NK-92 treated with Interleukin-12 subunit alpha and Interleukin-12 subunit beta, amount 100 ng/mL, for 24 hours (cell line): ENCODE measurements around the gene CYP4F3.
"Not testable (repeated sequence)": the region's sequence is repeated elsewhere in the genome, so short reads cannot be mapped to it uniquely, and the experiment has no call there.

Experiments used
- DNase-seq: peaks from one replicate; lab custom pipeline; 2025; lab: John Stamatoyannopoulos, UW

The CYP4F3 gene

DNA sequence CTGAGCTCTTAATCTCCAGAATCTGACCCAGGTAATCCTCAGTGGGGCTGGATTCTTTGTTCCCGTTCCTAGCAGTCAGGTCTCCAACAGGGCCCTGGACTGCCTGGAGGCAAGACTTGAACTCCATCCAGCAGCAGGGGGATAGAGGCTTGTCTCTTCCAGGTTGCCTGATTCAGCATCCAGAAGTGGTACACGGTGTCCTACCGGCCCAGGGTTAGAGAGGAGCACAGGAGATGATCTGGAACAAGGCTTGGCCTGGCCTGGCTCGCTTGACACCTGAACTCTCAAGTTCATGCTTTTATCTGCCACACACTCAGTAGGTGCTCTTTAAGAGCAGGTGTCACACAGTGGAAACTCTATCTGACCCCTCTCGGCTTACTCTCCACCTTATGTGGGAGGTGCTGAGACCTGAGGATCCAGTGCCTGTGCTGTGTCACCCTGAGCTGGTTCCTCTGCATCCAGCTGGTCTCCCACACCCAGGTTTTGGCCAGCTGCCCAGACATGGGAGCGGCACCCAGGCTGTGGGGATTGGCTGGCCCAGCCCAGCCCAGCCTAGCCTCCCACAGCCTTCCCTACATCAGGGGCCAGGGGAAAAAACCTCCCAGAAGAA, at the start of gene CYP4F3:
TSS of gene CYP4F3 (plus strand) at position 604 of the 610 bp plus-strand sequence. CDS start 519 bp downstream, outside the sequence.
- no peak for DNase-seq

GRCh38 chr19:15591796-15592195, 48.9 kb upstream of the CYP4F3 start:
- DNase-seq, result no peak

DNA sequence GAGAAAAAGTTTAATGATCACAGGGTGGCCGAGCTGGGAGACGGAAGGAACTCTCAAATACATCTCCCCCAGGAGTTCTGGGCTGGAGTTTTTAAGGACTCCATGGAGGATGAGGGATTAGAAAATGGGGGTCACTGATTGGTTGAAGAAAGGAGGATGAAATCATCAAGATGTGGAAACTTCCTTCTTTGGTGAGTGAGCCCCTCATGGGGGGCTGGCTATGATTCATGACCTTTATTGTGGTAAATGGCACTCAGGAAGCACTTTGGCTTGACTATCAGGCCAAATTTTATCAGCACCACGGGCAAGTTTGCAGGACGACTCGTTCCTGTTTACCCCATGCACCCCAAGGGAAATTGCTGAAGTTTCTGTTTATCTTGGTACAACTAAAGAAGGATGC, 48.2 kb upstream of the CYP4F3 start:
- not testable (repeated sequence) for DNase-seq

DNA sequence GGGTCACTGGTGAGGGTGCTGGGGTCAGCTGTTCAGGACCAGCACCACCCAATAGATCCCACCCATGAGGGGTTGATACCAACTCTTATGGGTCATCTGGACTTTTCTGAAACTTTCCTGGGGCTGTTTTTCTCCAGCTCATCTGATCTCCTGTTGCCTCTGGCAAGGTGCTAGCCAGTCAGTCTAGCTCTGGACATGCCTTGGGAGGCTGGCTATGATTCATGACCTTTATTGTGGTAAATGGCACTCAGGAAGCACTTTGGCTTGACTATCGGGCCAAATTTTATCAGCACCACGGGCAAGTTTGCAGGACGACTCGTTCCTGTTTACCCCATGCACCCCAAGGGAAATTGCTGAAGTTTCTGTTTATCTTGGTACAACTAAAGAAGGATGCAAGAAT, 46.9 kb upstream of the CYP4F3 start:
- DNase-seq, result not testable (repeated sequence)

- DNase-seq, result no peak
Observed at GRCh38 chr19:15595069-15595468, 45.6 kb upstream of the CYP4F3 start.

GRCh38 chr19:15607978-15608925, 32.4 kb upstream of the CYP4F3 start:
- not testable (repeated sequence) for DNase-seq

- no peak for DNase-seq
Observed at GRCh38 chr19:15609261-15609660, 31.4 kb upstream of the CYP4F3 start.

DNA sequence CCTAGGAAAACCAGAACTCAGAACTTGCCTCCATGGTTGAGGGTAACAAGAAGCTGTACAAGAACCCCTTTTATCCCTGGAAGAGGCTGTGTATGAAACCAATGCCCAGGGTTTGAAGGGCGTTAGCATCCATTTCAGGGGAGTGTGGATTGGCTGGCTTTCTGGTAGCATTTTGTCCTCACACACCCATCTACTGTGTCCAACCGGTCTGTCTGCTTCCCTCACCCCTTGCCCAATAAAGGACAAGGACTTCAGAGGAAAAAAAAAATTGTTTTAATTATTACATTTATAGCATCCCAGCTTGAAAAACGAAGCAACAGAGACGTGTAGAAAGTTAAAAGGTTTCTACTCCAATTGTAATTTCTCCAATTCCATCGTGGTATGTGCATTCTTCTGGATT, 28.4 kb upstream of the CYP4F3 start:
- DNase-seq, result no peak

- DNase-seq, result no peak
Observed at GRCh38 chr19:15613338-15613737, 27.4 kb upstream of the CYP4F3 start.

DNA sequence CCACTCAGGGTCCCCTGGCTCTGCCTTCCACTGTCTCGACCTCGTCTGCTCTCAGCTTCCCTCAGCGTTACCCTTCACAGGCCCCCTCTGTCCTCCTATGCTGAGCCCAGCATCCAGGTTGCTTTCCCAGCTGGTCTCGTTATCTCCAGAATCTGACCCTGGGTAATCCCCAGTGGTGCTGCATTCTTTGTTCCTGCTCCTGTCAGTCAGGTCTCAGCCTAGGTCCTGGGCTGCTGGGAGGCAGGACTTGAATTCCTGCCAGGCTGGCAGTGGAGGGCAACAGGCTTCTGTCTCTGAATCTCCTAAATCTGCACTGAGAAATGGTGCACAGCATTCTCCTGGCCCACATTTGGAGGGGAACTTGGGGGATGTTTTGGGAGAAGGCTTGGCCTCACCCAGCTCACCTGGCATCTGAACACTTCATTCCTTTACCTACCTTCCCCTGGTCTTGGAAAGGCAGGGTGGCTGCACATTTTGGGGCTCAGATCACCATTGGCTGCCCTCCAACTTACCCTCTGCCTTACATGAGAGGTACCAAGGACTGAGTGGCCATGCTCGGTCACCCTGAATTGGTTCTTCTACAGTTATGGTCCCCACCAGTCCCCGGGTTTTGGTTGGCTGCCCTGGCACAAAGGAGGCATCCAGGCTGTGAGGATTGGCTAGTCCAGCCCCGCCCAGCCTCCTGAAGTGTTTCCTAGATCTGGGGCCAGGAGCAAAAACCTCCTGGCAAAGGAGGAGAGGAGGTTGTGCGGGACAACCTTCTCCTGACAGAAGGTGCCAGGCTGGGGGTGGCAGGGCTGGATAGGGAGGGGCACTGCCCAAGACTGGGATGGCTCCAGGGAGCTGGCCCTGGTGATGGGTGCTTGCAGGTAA, 26.0 kb upstream of the CYP4F3 start, which contains the start of gene CYP4F8:
TSS of gene CYP4F8 (plus strand) at position 712 of the 873 bp plus-strand sequence. CDS start 399 bp downstream, outside the sequence.
- DNase-seq, result no peak

DNA sequence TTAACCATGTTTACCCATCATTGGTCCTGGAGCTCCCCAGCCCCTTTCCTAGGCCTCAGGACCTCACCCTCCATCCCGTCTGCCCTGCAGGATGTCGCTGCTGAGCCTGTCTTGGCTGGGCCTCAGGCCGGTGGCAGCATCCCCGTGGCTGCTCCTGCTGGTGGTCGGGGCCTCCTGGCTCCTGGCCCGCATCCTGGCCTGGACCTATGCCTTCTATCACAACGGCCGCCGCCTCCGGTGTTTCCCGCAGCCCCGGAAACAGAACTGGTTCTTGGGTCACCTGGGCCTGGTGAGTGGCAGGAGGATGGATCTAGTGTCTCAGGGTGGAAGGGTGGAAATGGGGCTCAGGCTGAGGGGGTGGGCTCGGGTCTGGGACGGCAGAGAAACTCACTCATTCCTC, 25.2 kb upstream of the CYP4F3 start:
- no peak for DNase-seq

DNA sequence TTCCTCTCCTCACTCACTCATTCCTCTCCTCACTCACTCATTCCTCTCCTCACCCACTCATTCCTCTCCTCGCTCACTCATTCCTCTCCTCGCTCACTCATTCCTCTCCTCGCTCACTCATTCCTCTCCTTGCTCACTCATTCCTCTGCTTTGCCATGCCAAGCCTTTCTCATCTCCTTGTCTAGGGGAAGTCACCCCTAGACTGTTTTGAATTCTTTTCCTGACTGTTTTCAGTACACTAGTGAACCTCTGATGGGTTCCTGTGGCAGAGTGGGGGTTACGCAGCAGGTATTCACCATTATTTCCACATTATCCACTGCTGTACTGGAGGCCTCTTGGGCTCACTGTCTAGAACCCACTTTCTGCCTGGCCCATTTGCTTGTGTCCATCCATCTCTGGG, 24.5 kb upstream of the CYP4F3 start:
- no peak for DNase-seq

GRCh38 chr19:15616627-15617270, 23.9 kb upstream of the CYP4F3 start:
- no peak for DNase-seq

- DNase-seq, result no peak
Observed at GRCh38 chr19:15618321-15618720, 22.4 kb upstream of the CYP4F3 start.

GRCh38 chr19:15621801-15622200, 18.9 kb upstream of the CYP4F3 start:
- DNase-seq, result no peak

GRCh38 chr19:15622991-15623390, 17.7 kb upstream of the CYP4F3 start:
- DNase-seq, result no peak

DNA sequence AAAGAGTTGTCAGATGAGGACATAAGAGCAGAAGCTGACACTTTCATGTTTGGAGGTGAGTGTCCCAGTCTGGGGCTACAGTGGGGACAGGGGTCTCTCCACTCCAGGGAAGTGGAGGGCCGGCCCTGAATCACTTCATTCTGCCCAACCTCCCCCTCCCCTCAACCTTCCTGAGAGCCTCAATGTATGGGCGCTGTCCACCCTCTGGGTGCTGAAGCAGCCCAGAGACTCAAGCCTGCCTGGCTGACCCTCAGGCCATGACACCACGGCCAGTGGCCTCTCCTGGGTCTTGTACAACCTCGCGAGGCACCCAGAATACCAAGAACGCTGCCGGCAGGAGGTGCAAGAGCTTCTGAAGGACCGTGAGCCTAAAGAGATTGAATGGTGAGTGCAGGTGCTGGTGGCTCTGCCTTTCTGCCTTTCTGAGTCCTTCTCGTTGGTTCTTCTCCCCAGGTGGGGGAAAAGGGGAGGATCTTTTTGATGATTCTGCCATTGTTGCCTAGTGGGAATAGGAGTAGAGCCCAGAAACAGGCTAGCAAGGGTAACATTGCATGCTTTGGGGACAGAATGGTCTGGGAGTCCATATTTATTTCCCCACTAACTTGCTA, 16.9 kb upstream of the CYP4F3 start:
- DNase-seq, result no peak

GRCh38 chr19:15628236-15629002, 12.3 kb upstream of the CYP4F3 start:
- no peak for DNase-seq

GRCh38 chr19:15629003-15629880, 11.5 kb upstream of the CYP4F3 start:
- peak; percentile 62 for DNase-seq
